SK-N-SH (cell line): ENCODE data around the gene CHD1. TPM values are rescaled to one million over a fixed set of nuclear protein-coding genes. Genes with fewer than 3 reads are reported as not detected.

Experiments used
- CTCF ChIA-PET: fragments of 300-600, 350-600 bp; formaldehyde crosslinking; extraction: SDS; loops from one replicate; lab custom pipeline; 2021; lab: Yijun Ruan, JAX
- POLR2A ChIA-PET: fragments of 350-600 bp; sonication (Branson Sonifier 250); formaldehyde crosslinking; extraction: SDS; loops from one replicate; lab custom pipeline; 2020; ENCODE audit warnings: antibody characterized with exemption, inconsistent platforms; lab: Yijun Ruan, JAX
- DNase-seq: peaks from one replicate; pipeline ENCODE4 v3.0.0; 2012
- H2AFZ ChIP-seq: fragments of 200-600 bp; sonication (generic); 2 replicates; pipeline ENCODE4 v1.8.1; 2016; ENCODE audit warnings: antibody characterized with exemption, mild to moderate bottlenecking, low read depth
- H3F3A ChIP-seq: fragments of 200-600 bp; sonication (generic); replicated peaks from 2 replicates; pipeline ENCODE3; 2016; ENCODE audit warnings: antibody characterized with exemption, mild to moderate bottlenecking; ENCODE audit not compliant: insufficient read depth
- H3K27ac ChIP-seq, 2 experiments: fragments of 200-500 bp in 1 of 2; fragments of 200-600 bp in 1 of 2; sonication (Bioruptor generic) in 1 of 2; sonication (generic), shearing (Covaris generic) in 1 of 2; 2 replicates each; pipeline versions ENCODE4 v1.5.1 to v1.6.1; 2014 to 2016; ENCODE audit warnings: low read depth in 2 of 2, inconsistent platforms in 1 of 2, low read length in 1 of 2, mild to moderate bottlenecking in 1 of 2, mixed read lengths in 1 of 2
- H3K27me3 ChIP-seq: fragments of 200-600 bp; sonication (generic), shearing (Covaris generic); 2 replicates; pipeline ENCODE4 v1.6.1; 2016; ENCODE audit warnings: mixed run types; ENCODE audit not compliant: insufficient read depth
- H3K36me3 ChIP-seq, 2 experiments: fragments of 200-500 bp in 1 of 2; fragments of 200-600 bp in 1 of 2; sonication (Bioruptor generic) in 1 of 2; sonication (generic) in 1 of 2; replicated peaks in 1 of 2; 2 replicates each; pipeline versions ENCODE3 to v1.5.1; 2014 to 2016; ENCODE audit warnings: low read length in 1 of 2, mild to moderate bottlenecking in 1 of 2; ENCODE audit not compliant: insufficient read depth in 2 of 2, control insufficient read depth in 1 of 2
- H3K4me1 ChIP-seq, 2 experiments: fragments of 200-500 bp in 1 of 2; fragments of 200-600 bp in 1 of 2; sonication (Bioruptor generic) in 1 of 2; sonication (generic), shearing (Covaris generic) in 1 of 2; 2 replicates each; pipeline versions ENCODE4 v1.5.1 to v1.6.1; 2014 to 2016; ENCODE audit warnings: low read depth in 1 of 2, low read length in 1 of 2, mixed run types in 1 of 2; ENCODE audit not compliant: insufficient read depth in 2 of 2, control insufficient read depth in 1 of 2
- H3K4me2 ChIP-seq: fragments of 200-600 bp; sonication (generic), shearing (Covaris generic); 2 replicates; pipeline ENCODE4 v1.6.1; 2017; ENCODE audit warnings: mixed run types
- H3K4me3 ChIP-seq, 2 experiments: fragments of 200-500 bp in 1 of 2; fragments of 200-600 bp in 1 of 2; sonication (Bioruptor generic) in 1 of 2; sonication (generic), shearing (Covaris generic) in 1 of 2; 2 replicates each; pipeline versions ENCODE4 v1.5.1 to v1.8.1; 2014 to 2016; ENCODE audit warnings: low read depth in 2 of 2, inconsistent platforms in 1 of 2, low read length in 1 of 2, mild to moderate bottlenecking in 1 of 2, mixed read lengths in 1 of 2, moderate library complexity in 1 of 2
- H3K79me2 ChIP-seq: fragments of 200-600 bp; sonication (generic); 2 replicates; pipeline ENCODE4 v1.8.1; 2017; ENCODE audit warnings: mild to moderate bottlenecking; ENCODE audit not compliant: insufficient read depth
- H3K9ac ChIP-seq: fragments of 200-600 bp; sonication (generic); 2 replicates; pipeline ENCODE4 v1.6.1; 2017; ENCODE audit warnings: mixed run types
- H3K9me2 ChIP-seq: fragments of 200-600 bp; sonication (generic); 2 replicates; pipeline ENCODE4 v1.6.1; 2017; ENCODE audit warnings: mixed run types
- H3K9me3 ChIP-seq: fragments of 200-600 bp; sonication (generic); 2 replicates; pipeline ENCODE4 v1.6.1; 2017; ENCODE audit warnings: mixed run types, mild to moderate bottlenecking, moderate library complexity
- H4K20me1 ChIP-seq: fragments of 200-600 bp; sonication (generic); 2 replicates; pipeline ENCODE4 v1.6.1; 2017; ENCODE audit warnings: mild to moderate bottlenecking, mixed run types; ENCODE audit not compliant: insufficient read depth
- CHD2 ChIP-seq: fragments of 150-350 bp; IDR thresholded peaks from 2 replicates; pipeline ENCODE4 v1.6.1; 2018; ENCODE audit warnings: low read length; ENCODE audit not compliant: partially characterized antibody
- CTCF ChIP-seq: fragments of 200-600 bp; sonication (generic); IDR thresholded peaks from 2 replicates; pipeline ENCODE4 v1.6.1; 2017; ENCODE audit warnings: antibody characterized with exemption, mild to moderate bottlenecking, moderate library complexity
- ELF1 ChIP-seq: IDR thresholded peaks from 2 replicates; pipeline ENCODE4 v1.4.0; 2012
- FOXJ3 ChIP-seq: sonication (generic); formaldehyde crosslinking; IDR thresholded peaks from 2 replicates; pipeline ENCODE4 v1.5.1; 2020; ENCODE audit warnings: mild to moderate bottlenecking, missing genetic modification reagents
- GABPA ChIP-seq: IDR thresholded peaks from 2 replicates; pipeline ENCODE4 v1.4.0; 2012; ENCODE audit warnings: low read depth, mild to moderate bottlenecking
- JUND ChIP-seq: IDR thresholded peaks from 2 replicates; pipeline ENCODE4 v1.4.0; 2012
- MAX ChIP-seq: IDR thresholded peaks from 2 replicates; pipeline ENCODE4 v1.4.0; 2012; ENCODE audit warnings: low read depth
- NFIC ChIP-seq: IDR thresholded peaks from 2 replicates; pipeline ENCODE4 v1.4.0; 2012; ENCODE audit warnings: borderline replicate concordance
- RAD21 ChIP-seq: IDR thresholded peaks from 2 replicates; pipeline ENCODE4 v1.6.1; 2012; ENCODE audit warnings: mild to moderate bottlenecking, low read length
- RCOR1 ChIP-seq: fragments of 150-350 bp; IDR thresholded peaks from 2 replicates; pipeline ENCODE4 v1.6.1; 2017; ENCODE audit warnings: antibody characterized with exemption, low read length
- REST ChIP-seq: IDR thresholded peaks from 2 replicates; pipeline ENCODE4 v1.6.1; 2012; ENCODE audit warnings: mild to moderate bottlenecking, low read depth, low read length, moderate library complexity
- RFX5 ChIP-seq: IDR thresholded peaks from 2 replicates; pipeline ENCODE4 v1.6.1; 2012; ENCODE audit warnings: mild to moderate bottlenecking, improper control_type of control experiment, low read length
- SIN3A ChIP-seq: IDR thresholded peaks from 2 replicates; pipeline ENCODE4 v1.6.1; 2012; ENCODE audit warnings: low read depth, mild to moderate bottlenecking, low read length, moderate library complexity, borderline replicate concordance
- SMC3 ChIP-seq: IDR thresholded peaks from 2 replicates; pipeline ENCODE4 v1.6.1; 2012; ENCODE audit warnings: low read depth, low read length, improper control_type of control experiment
- TCF12 ChIP-seq: IDR thresholded peaks from 2 replicates; pipeline ENCODE4 v1.4.0; 2012
- YY1 ChIP-seq: IDR thresholded peaks from 2 replicates; pipeline ENCODE4 v1.4.0; 2012; ENCODE audit warnings: low read depth, mild to moderate bottlenecking
- WGBS: methylation state at CpG from one replicate; pipeline ENCODE4 v1.1.6; 2017; ENCODE audit warnings: low lambda C conversion rate; 5-methylcytosine and 5-hydroxymethylcytosine counted together
- polyA plus RNA-seq, 3 experiments: library from polyadenylated mRNA; depleted of rRNA; stranded (reverse); fragments of >200 nt; gene quantifications; 2 replicates each; pipeline ENCODE4 v1.2.3, GENCODE V29; 2012
- TF ChIP-seq, protein P1 (sequence below): IDR thresholded peaks from 2 replicates; pipeline ENCODE4 v1.4.0; 2012; ENCODE audit warnings: low read depth, borderline replicate concordance
- TF ChIP-seq, protein P2 (sequence below): IDR thresholded peaks from 2 replicates; pipeline ENCODE4 v1.4.0; 2012; ENCODE audit warnings: low read depth, borderline replicate concordance
- TF ChIP-seq, protein P3 (sequence below): fragments of 150-350 bp; IDR thresholded peaks from 2 replicates; pipeline ENCODE4 v1.6.1; 2017; ENCODE audit warnings: antibody characterized with exemption, low read length, low read depth, borderline replicate concordance

Gene CHD1
- polyA plus RNA-seq, 1 of the 3 experiments (the other 2 are of a cell fraction): 12.4 TPM

DNA sequence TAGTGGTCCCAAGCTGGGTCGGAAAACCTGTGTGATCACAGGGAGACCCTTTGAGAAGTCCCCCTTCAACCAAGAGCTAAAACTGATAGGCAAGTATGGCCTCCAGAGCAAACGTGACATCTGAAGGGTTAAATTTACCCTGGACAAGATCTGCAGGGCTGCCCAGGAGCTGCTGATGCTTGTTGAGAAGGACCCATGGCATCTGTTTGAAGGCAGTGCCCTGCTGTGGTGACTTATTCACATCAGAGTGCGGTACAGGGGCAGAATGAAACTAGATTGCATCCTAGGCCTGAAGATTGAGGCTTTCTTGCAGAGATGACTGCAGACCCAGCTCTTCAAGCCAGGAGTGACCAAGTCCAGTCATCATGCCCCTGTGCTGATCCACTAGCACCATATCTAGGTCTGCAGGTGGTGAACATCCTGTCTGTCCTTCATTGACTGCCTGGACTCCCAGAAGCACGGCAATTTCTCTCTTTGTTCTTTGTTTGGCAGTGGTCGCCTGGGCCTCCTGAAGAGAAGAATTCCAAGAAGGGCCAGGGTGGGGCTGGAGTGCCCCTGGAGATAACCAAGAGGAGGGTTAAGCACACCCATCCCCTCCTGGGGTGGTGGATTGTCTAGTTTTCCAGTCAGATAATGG lies 25.7 kb upstream of the CHD1 start:
- no peaks in the 10 kb centered on the region for H3K9me3 ChIP-seq
- H3K4me1 ChIP-seq: no peaks in the 10 kb centered on the region
- 82% methylated on average over 4 of the region's 5 CpGs for WGBS
- no peaks in the 10 kb centered on the region for H4K20me1 ChIP-seq
- no peaks in the 10 kb centered on the region for H3F3A ChIP-seq
- no peak for DNase-seq
- POLR2A ChIA-PET: no interaction called here
- H3K9me2 ChIP-seq: no peaks in the 10 kb centered on the region
- no peak overlapping the region for H3K27ac ChIP-seq
- no peak overlapping the region for H3K4me2 ChIP-seq
- no peak overlapping the region for H3K9ac ChIP-seq
- TF ChIP-seq MAX (no peak), YY1 (no peak), REST (no peak), JUND (no peak), CTCF (no peak), RFX5 (no peak), NFIC (no peak), FOXJ3 (CRISPR knock-in tag) (no peak), GABPA (no peak), ELF1 (no peak), SMC3 (no peak), TCF12 (no peak), RAD21 (no peak), SIN3A (no peak), CHD2 (no peak), RCOR1 (no peak)
- TF ChIP-seq, protein P1, sequence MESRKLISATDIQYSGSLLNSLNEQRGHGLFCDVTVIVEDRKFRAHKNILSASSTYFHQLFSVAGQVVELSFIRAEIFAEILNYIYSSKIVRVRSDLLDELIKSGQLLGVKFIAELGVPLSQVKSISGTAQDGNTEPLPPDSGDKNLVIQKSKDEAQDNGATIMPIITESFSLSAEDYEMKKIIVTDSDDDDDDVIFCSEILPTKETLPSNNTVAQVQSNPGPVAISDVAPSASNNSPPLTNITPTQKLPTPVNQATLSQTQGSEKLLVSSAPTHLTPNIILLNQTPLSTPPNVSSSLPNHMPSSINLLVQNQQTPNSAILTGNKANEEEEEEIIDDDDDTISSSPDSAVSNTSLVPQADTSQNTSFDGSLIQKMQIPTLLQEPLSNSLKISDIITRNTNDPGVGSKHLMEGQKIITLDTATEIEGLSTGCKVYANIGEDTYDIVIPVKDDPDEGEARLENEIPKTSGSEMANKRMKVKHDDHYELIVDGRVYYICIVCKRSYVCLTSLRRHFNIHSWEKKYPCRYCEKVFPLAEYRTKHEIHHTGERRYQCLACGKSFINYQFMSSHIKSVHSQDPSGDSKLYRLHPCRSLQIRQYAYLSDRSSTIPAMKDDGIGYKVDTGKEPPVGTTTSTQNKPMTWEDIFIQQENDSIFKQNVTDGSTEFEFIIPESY: no peak
- TF ChIP-seq, protein P2, sequence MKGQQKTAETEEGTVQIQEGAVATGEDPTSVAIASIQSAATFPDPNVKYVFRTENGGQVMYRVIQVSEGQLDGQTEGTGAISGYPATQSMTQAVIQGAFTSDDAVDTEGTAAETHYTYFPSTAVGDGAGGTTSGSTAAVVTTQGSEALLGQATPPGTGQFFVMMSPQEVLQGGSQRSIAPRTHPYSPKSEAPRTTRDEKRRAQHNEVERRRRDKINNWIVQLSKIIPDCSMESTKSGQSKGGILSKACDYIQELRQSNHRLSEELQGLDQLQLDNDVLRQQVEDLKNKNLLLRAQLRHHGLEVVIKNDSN: no peak
- TF ChIP-seq, protein P3, sequence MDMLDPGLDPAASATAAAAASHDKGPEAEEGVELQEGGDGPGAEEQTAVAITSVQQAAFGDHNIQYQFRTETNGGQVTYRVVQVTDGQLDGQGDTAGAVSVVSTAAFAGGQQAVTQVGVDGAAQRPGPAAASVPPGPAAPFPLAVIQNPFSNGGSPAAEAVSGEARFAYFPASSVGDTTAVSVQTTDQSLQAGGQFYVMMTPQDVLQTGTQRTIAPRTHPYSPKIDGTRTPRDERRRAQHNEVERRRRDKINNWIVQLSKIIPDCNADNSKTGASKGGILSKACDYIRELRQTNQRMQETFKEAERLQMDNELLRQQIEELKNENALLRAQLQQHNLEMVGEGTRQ: no peak
- no peaks in the 10 kb centered on the region for H3K79me2 ChIP-seq
- no peaks in the 10 kb centered on the region for H3K27me3 ChIP-seq
- no peak overlapping the region for H3K4me3 ChIP-seq
- no peaks in the 10 kb centered on the region for H3K36me3 ChIP-seq
- CTCF ChIA-PET: no interaction called here
- H2AFZ ChIP-seq: no peak overlapping the region
